ENCODE measurements around the gene DIP2C.

- TF ChIP-seq CTCF (IDR thresholded peaks at IDR 0.05) (no peak), EZH2 (IDR thresholded peaks at IDR 0.05; ENCODE audit: borderline replicate concordance, insufficient read depth, low read depth, low read length, poor library complexity, severe bottlenecking) (no peak)
These were observed 97.8 kb downstream of the DIP2C start for GRCh38 chr10:591646-592045.
